Spleen (tissue), 10 donors: ENCODE measurements around the gene KRTAP25-1. TPM values are rescaled to one million over a fixed set of nuclear protein-coding genes. Genes with fewer than 3 reads are reported as not detected.

Experiments
- polyA plus RNA-seq, 3 donors: library from polyadenylated mRNA; stranded (reverse); fragments of 200-250 nt; gene quantifications; one replicate each; pipeline ENCODE4 v1.2.1, GENCODE V29; 2013
- total RNA-seq, 7 donors: library from RNA; depleted of rRNA in 3 of 7; stranded (reverse); fragments of >200 nt in 3 of 7; fragmentation: NEBNext Ultra II Directional in 4 of 7; extraction: Animal tissue kit (Norgen Biotek cat#: 25700) in 4 of 7; gene quantifications; one replicate each; pipeline versions ENCODE4 v1.1.0 to v1.2.1, GENCODE V29; 2016 to 2021
- donor health status: healthy with polysubstance abuse.
- donor health status: DM: no; HTN: no; CAD: no; lungs with moderate emphysema.
- donor health status: DM: no; HTN: no; CAD: no.
- donor health status: Bipolar disorder and iron deficiency.
- donor health status: healthy.
- donor health status: DM: no; HTN: no; CAD: no.
- donor health status: DM: yes; HTN: yes; CAD: no.

Gene KRTAP25-1
- total and polyA plus RNA-seq, 10 donors = not detected

Other genes with a start within 250 kb of the KRTAP25-1 start
- gene CLDN17, start 122.7 kb downstream of the KRTAP25-1 start, total RNA-seq = not detected
- not detected for gene CLDN17, start 122.7 kb downstream of the KRTAP25-1 start, polyA plus RNA-seq
- gene CLDN8, start 73.4 kb downstream of the KRTAP25-1 start, total RNA-seq = not detected
- gene CLDN8, start 73.4 kb downstream of the KRTAP25-1 start, polyA plus RNA-seq = not detected
- gene KRTAP24-1, start 6.6 kb downstream of the KRTAP25-1 start, total RNA-seq = not detected
- not detected for gene KRTAP24-1, start 6.6 kb downstream of the KRTAP25-1 start, polyA plus RNA-seq
- not detected for gene KRTAP26-1, start 30.8 kb upstream of the KRTAP25-1 start, total RNA-seq
- not detected for gene KRTAP26-1, start 30.8 kb upstream of the KRTAP25-1 start, polyA plus RNA-seq
- gene KRTAP27-1, start 48.2 kb upstream of the KRTAP25-1 start, total RNA-seq = not detected
- not detected for gene KRTAP27-1, start 48.2 kb upstream of the KRTAP25-1 start, polyA plus RNA-seq
- not detected for gene KRTAP23-1, start 59.1 kb upstream of the KRTAP25-1 start, total RNA-seq
- gene KRTAP23-1, start 59.1 kb upstream of the KRTAP25-1 start, polyA plus RNA-seq = not detected
- gene KRTAP13-2, start 82.8 kb upstream of the KRTAP25-1 start, total RNA-seq = not detected
- not detected for gene KRTAP13-2, start 82.8 kb upstream of the KRTAP25-1 start, polyA plus RNA-seq
- not detected for gene KRTAP13-1, start 106.5 kb upstream of the KRTAP25-1 start, total RNA-seq
- not detected for gene KRTAP13-1, start 106.5 kb upstream of the KRTAP25-1 start, polyA plus RNA-seq
- gene KRTAP13-3, start 136.4 kb upstream of the KRTAP25-1 start, total RNA-seq = not detected
- not detected for gene KRTAP13-3, start 136.4 kb upstream of the KRTAP25-1 start, polyA plus RNA-seq
- gene KRTAP13-4, start 140.7 kb upstream of the KRTAP25-1 start, total RNA-seq = not detected
- not detected for gene KRTAP13-4, start 140.7 kb upstream of the KRTAP25-1 start, polyA plus RNA-seq
- not detected for gene KRTAP15-1, start 150.8 kb upstream of the KRTAP25-1 start, total RNA-seq
- gene KRTAP15-1, start 150.8 kb upstream of the KRTAP25-1 start, polyA plus RNA-seq = not detected
- not detected for gene KRTAP19-1, start 190.9 kb upstream of the KRTAP25-1 start, total RNA-seq
- not detected for gene KRTAP19-1, start 190.9 kb upstream of the KRTAP25-1 start, polyA plus RNA-seq
- not detected for gene KRTAP19-2, start 197.9 kb upstream of the KRTAP25-1 start, total RNA-seq
- not detected for gene KRTAP19-2, start 197.9 kb upstream of the KRTAP25-1 start, polyA plus RNA-seq
- not detected for gene KRTAP19-3, start 202.5 kb upstream of the KRTAP25-1 start, total RNA-seq
- gene KRTAP19-3, start 202.5 kb upstream of the KRTAP25-1 start, polyA plus RNA-seq = not detected
- gene KRTAP19-4, start 207.7 kb upstream of the KRTAP25-1 start, total RNA-seq = not detected
- not detected for gene KRTAP19-4, start 207.7 kb upstream of the KRTAP25-1 start, polyA plus RNA-seq
- gene KRTAP19-5, start 212.6 kb upstream of the KRTAP25-1 start, total RNA-seq = not detected
- gene KRTAP19-5, start 212.6 kb upstream of the KRTAP25-1 start, polyA plus RNA-seq = not detected